NK-92 (cell line): ENCODE measurements around the gene HMX2.

Source experiments
- DNase-seq: peaks from one replicate; lab custom pipeline; 2025; ENCODE audit not compliant: unreplicated experiment; lab: John Stamatoyannopoulos, UW

Gene HMX2

DNA sequence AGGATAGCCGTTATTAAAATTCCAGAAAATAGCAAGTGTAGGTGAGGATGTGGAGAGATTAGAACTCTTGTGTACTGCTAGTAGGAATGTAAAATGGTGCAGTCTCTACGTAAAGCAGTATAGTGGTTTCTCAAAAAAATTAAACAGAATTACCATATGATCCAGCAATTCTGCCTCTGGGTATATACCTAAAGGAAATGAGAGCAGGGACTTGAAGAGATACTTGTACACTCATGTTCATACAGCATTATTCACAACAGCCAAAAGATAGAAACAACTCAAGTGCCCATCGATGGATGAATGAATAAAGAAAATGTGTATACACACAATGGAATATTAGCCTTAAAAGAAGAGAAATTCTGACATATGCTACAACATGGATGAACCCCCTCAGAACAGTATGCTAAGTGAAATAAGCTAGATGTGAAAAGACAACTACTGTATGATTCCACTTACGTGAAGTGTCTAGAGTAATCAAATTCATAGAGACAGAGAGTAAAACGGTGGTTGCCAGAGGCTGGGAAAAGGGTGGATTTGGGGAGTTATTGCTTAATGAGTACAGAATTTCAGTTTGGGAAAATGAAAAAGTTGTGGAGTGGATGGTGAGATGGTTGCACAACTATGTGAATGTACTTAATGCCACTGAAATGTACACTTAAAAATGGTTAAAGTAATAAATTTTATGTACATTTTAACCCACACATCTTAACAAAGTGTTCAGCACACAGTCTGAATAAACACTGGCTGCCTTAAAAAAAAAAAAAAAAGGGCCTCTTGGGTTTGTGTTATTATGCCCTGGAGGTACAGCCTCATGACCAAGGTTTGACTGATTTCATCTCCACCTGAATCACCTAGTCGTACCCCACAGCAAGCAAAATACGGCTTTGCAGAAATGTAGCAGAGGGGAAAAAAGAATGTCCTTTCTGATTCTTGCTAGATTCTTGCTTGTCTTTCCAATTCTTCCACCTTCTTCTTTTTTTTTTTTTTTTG is 32.5 kb downstream of the HMX2 start:
- no peak for DNase-seq

DNA sequence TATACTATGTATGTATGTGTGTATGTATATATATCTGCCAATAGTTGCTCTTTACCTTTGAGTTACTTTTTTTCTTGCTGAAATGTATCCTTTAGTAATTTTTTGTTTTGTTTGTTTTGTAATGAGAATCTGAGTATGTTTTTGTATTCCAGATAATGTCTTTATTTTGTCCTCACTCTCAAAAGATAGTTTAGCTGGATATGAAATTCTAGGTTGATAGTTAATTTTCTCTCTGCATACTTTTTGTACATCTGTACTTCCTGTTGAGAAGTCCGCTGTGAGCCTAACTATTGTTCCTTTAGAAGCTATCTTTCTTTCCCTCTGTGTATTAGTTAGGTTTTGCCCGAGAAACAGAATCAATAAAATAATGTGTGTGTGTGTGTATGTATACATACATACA is 35.8 kb downstream of the HMX2 start:
- DNase-seq = no peak

DNA sequence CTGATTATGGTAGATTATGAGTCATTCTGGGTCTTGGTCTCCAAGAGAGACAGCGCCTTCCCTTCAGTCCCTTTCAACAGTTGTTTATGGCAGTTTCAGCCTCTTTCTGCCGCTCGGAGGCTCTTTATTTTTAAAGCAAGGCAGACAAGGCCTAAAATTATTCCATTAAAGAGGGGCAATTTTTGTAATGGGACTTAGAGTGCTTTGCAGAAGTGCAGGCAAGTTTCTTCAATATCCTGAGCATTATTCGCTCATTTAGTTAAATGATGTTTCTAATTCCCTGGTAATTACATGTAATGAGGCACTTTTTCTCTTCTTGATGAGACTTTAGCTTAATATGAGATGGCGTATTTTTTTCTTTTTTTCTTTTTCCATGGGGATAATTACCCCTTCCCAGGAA is 39.8 kb downstream of the HMX2 start:
- DNase-seq = no peak

DNA sequence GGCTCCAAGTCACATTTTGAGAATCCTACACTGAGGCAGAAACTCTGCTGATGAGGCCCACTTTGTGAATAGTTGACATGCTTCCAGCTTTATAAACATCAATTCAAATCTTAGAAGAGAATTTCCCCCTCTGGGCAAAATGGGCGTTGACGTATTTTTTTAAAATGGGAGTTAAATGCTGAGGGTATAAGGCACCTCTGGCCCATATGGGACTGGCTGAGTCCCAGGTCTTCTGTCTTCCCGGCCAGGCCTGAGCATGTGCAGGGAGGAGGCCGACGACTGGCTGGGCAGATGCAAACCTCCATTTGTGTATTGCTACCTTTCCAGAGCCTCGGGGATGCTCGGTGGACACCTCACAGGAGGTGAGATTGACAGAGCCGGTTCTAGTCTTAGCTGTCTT is 44.0 kb downstream of the HMX2 start:
- DNase-seq = no peak

DNA sequence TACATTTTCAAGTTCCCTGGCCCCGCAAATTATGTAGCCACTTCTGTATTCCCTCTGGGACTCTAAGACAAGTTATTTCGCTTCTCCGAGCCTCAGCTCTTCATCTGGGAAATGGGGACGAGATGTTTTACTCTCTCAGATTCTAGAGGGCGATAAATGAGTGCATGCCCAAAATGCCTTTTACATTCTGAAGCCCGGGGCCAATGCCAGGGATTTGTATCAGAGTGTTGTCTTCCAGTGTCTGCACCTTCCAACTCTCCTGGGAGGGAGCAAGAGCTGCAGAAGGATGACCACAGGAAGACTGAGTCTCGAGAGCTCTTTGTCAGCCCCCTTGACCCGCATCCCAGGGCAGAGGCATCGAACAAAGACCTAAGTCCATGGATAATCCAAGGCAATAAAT is 46.1 kb downstream of the HMX2 start:
- no peak for DNase-seq
